NCI-H1048 (cell line): Measurements from ENCODE around the gene XPO6.

ENCODE experiments used
- DNase-seq: peaks from one replicate; lab custom pipeline; 2025; lab: John Stamatoyannopoulos, UW

Gene XPO6

DNA sequence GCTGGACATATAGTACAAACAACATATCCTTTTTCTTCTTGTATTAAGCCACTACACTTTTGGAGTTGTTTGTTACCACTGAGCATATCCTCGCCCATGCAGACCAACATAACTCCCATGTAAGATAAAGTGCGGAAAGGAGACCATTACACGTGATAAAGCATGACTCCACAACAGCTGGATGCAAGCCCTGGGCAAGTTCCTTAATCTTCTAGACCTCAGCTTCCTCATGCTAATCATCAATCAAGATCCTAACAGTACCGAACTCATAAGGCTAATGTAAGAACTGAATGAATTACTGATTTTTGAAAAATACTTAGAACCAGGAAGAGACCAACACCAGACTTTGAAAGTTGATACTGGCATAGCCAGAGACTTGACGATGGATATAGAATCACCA, 101.3 kb downstream of the XPO6 start:
- DNase-seq, result no peak

DNA sequence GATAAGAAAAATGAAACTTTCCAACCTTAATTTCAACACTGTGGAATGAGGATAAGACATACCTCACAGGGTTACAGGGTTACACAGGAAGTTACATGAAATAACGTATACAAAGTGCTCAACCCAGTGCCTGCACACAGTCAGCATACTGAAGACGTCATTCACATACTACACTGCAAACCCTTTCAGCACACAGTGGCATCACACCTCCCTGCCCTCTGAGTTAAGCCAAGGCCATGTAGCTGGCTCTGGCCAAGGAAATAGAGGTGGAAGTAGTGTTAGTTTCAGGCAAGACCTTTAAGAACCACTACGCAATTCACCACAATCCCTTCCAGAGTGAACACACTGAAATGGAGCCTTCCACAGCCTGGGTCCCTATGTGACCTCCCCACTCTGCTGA, 101.7 kb downstream of the XPO6 start:
- no peak for DNase-seq

DNA sequence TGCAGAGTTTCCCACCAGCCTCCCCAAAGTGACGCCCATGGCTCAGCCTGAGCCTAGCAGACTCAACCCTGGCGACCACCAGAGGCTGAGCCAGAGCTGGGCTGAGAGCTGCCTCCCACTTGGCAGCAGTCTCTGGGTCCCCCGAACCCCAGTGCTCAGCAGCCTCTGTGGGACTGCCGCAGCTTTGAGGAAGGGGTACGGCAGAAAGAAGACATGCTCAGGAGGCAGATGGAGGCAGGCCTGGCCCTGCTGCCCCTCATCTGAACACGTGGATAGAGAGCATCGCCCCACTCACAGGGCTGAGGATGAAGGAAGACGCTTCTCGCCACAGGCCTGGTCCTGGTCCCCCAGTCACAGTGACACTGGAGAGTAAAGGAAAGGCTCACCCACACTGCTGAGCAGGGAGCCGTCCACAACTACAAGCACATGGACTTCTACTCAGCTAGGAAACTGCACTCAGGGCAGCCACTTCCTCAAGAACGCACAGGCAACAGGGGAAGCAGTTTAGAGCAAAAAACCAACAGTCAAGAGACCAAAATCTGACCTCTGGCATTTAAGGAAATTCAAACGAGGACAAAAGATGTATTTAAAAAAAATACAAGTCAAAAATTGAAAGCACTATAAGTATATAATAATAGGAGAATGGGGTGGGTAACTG, 103.0 kb downstream of the XPO6 start:
- no peak for DNase-seq

DNA sequence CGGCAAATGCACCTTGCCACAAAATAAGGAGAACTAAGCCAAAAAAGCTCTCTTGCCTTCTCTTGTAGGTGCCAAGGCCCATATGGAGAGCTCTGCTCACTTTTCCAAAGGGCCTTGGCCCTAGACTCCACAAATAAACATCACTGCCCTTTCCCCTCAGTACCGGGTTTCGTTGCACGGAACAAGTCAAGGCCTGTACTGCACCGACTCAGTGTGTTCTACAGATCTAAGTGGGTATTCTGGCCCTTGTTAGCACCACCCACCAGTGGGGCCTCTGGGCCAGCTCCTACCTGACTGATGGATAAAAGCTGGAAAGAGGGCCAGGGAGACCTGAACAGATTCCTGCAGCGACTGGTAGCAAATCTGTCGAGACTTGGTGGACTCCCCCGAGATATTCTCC, 104.5 kb downstream of the XPO6 start:
- no peak for DNase-seq

DNA sequence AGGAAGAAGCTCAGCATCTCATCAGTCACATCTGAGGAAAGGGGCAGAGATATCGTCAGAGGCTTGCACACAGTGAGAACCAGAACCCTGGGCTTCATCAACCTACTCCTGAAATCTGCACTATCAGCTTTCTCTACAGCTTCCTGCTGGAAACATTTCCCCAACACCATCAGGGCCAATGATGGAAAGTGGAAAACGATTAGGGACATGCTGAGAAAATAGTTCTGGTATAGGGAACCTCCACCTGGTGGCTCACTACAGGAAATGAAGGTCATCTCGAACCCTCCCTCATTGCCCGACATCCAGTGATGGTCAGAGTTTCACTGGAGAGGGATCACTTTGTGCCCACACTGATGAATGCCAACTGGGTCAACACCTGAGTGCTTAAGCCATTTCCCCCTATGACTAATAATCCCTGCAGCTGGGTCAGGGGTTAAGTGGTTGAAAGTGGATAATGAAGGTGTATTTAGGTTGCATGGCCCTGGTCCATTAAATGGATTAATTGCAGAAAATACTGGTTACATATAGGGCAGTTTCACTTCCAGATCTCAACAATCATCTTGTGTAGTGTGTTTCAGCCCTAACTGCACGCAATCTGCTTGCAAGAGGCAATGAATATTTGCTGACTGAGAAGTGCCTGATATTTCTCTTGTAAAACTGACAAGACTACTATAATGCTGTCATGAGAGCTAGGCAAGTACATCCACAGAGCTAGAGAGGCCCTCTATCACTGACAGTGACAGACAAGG, 105.1 kb downstream of the XPO6 start:
- DNase-seq, result no peak

DNA sequence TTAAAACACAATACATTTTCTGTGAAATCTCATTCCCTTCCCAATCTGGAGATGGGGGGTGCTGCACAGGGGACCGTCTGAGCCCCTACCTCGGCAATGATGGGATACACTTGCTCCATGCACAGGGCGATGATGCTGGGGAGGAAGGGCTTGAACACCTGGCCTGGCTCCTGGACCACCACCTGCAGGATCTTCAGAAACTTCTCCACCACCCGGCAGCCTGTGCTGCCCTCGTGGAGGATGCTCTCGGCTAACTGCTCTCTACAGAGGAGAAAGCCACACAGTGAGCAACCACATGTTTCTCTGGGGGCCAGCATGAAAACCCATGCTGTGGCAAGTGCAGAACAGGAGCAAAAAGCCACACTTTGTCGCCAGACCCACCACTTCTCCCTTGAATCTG, 105.8 kb downstream of the XPO6 start:
- no peak for DNase-seq

DNA sequence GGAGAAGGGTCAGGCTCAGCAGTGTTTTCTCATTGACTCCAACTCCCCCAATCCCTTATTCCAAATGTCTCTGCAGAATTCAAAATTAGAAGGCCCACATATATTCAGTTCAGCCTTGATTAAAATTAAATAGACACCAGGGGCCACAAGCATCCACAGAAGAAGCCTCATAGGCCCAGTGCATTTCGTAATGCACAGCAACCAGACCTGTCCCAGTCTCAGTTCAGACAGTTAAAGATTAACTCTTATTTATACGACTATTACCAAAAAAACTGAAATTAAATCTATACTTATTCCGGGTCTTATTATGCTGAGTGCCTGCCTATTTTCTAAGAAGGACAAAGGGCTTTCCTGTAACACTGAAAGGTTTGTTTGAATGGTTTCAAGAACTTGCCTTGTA, 106.5 kb downstream of the XPO6 start:
- DNase-seq, result no peak

DNA sequence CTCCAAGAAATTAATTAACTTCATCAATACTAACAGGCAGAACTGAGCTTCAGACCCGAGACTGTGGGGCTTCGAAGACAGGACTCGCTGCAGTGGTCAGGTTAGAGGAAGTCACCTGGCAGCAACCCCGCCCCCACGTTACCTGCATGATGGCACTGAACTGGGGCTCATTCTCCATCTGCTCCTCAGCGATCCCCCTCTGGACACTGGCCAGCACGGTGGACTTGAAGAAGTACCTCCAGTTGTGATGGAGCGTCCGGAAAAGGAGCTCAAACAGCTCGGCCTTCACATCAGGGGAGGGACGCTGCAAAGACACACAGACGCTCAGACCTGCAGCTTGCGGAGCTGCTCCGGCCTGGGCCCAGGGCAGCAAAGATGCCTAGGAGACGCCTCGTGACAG, 107.4 kb downstream of the XPO6 start:
- no peak for DNase-seq

DNA sequence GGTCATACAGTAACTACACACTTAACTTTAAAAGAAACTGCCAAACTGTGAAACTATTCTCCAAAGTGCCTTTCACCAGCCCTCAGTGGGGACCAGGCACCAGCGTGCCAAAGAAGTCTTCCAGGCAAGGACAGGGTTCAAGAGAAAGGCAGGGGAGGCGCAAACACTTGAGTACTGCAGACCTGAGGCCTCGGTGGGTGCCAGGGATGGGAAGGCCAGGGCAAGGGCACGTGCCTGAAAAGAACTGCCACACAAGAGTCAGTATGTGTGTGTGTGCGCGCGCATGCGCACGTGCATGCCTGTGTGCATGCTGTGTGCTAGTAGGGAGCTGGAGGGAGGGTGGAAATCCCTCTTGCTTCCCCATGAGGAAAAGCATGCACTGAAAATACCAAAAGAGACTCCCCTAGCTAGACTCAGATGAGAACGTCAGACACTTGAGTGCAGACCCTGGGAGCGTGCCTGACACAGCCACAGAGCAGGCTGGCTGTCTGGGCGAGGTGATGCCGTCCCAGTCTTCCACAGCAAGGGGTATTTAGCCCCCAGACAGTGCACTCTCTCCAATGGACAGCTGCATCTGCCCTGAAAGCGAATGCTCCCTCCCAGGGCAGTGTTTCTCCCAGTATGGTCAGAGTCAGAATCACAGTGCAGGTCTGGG, 108.1 kb downstream of the XPO6 start:
- no peak for DNase-seq

DNA sequence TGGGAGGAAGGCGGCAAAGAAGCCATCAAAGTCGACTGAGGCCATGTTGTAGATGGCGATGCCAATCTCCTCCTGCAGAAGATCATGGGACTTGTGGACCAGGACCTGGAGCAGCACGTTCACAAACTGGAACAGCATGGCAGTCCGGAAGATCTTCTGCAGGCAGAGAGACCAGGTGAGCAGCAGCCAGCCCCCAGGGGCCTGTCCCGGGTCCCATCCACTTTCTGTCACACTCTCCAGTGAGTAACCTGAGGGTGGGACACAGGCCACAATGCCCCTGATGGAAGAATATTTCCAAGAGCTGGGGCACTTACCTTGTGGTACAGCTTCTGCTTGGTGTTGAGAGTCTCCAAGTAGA, 110.3 kb downstream of the XPO6 start:
- DNase-seq, result no peak

DNA sequence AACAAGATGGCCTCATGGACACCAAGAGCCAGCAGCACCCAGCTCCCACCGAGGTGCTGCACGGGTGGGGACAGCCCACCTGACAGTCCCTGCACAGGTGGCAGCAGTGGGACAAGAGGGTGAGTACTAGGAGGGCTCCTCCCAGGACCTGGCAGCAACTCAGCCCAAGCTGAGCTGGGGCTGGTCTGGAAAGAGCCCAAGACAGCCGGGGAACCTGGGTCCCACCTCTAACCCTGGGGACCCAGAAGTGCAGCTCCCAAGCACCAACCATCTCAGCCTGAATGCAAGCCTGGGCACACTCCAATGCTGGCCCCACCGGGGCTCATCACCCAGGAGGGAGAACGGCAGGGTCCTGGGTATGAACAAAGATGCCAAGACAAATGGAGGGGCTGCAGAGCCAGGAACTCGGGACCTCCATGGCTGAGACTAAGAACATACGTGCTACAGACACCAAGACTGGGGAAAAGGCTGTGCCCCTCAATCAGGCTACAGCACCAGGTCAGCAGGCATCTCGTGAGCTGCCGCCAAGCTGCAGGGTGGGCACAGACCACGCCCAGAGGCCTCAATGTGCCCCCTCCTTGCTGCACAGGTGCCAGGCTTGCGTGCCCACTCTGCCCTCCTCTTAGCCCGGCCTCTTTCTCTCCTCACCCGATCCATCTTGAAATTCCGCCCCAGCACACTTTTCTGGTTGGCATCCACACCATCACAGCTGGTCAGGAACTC, 110.8 kb downstream of the XPO6 start:
- no peak for DNase-seq

DNA sequence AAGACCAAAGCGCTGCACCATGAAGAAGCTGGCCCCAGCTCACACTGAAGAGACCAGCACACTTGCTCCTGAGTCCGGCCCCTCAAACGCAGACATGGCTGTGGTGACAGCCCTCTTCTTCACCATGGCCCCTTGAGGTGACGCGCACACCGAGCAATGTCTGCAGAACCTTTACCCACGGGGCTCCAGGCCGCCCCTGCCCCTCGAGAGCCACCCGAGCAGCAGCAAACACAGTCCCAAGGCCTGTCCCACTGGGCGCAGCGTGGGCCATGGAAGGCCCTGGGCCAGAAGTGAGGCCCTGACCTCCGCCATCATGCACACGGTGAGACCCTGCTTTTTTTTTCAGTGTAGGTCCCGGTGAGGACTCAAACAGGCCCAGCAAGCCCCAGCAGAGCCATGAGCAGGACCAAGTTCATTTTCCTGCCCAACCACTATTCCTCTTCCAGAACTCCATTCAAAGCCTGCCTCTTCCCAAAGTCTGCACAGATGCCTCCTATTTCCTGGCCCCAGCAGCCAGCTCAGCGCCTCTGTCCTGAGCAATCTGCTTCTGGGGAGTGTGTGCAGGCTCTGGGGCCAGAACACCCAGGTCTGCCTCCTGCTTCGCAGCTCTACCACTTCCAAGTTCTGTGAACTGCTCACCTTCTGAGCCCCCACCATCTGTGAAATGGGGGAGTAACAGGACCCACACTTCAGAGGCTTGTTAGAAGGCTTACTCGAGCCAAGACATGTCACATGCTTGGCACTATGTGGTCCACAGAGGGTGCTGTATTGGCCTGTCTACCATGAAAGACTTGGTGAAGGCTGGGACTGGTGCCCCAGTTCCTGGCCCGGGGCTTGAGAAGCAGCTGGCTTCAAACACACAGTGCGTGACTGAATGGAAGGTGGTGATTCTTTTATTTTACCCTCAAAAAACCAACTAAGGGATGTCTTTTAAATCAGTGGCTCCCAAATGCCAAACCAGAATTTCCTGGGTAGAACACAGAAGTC, 112.5 kb downstream of the XPO6 start:
- no peak for DNase-seq

DNA sequence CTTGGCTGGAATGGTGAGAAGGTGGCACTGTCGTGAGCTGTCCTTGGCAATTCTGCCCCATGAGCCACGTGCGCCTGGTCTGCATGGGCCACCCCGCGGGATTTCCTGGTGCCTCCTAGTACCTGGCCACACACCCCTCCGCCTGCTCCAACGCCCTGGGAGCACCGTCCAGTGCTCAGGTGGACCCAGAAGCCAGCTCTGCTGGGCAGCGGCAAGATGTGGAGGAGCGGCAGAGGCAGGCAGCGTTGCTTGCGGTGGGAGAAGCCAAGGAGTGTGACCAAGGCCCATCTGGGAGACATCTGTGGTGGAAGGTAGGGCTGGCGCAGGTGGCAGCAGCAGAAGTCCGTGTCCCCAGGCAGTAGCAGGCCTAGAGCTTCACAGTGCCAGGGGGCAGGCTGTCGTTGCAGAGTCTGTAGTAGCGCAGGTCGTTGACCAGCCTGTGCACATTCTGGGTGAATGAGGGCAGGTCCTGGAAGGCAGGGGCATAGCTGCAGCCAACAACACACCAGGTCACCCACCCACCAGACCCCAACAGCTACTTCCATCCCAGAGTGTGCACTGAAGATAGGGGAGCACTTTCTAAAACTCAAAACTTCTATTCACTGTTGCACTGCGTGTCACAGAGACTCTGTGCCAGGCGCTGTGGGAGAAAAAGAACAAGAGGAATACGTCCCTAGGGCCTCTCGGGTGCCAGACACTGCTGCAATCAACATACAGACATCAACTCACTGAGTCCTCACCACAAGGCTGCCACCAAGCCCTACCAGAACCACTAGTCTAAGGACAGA, 113.4 kb downstream of the XPO6 start:
- no peak for DNase-seq

DNA sequence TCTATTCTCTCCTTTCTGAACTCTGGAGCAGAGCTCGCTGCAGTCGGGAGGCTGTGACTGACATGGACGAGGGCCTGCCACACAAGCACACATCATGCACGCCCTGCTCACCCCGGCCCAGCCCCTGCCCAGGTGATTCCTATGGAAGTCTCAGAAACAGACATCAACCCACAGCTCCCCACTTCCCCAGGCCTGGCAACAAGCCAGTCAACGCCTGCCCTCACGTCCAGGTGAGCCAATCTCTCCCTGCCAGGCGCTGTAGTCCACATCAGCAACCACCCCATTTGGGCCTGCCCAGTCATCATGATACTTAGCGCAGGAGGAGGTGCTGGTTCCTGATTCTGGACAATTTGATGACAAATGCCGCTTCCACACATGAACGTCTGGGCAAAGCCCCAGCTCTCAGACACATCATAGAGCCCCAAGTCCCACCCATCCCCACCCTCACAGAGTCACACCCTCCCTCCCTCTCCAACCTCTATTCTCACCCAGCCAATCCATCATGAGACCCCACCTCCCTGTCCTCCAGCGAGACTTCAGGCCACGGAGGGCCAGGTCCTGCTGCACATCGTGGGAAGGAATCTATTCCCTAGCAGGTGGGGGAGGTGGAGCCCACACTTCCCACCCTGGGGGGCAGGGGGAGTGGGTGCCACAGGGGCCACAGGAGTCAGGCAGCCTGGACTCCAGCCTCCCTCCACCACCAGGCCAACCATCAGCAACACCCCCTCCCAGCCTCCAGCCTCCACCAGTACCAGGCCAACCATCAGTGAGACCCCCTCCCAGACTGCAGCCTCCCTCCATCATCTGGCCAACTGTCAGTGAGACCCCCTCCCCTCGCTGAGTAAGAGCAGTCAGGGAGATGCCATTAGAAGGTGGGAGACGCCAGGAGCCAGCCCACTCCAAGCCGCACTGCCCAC, 114.5 kb downstream of the XPO6 start:
- DNase-seq, result no peak

DNA sequence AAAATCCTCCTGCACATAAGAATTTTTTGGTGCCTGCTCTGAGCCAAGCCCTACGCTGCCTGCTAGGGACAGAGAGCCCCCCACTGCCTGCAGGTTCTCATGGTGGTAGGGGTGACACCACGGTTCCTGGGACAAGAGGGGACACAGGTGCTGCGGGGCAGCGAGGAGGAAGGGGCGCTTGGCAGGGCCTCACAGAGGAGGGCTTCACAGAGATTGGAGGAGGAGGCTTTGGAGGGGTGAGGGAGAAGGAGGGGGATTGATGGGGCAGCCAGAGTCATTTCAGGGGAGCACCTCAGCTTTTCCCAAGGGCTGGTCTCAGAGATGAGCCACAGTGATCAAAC, 118.4 kb downstream of the XPO6 start:
- DNase-seq, result no peak

DNA sequence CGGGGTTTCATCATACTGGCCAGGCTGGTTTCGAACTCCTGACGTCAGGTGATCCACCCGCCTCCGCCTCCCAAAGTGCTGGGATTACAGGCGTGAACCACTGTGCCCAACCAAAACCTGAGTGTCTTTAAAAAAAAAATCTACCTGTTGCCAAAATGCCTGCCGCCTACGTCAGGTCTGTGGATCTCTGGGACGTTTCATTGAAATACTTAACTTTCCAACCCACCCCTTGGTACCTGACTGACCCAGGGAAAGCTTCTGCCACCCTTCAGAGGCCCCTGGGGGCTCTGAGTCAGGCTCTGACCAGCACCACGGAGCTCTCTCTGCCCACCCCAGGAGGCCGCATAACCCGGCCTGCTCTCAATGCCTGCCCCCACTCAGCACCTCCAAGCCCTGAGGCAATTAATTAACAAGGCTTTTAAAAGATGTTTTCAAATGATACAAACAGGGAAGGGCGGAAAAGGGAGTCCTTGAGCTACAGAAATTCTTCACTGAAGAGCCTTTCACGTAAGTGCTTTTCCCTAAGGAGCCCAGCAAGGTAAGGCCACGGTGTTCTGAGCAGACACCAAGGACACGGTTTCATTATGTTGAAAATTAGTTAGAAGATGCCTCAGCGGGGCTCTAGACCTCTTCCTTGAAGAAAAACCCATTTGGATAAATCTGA, 118.9 kb downstream of the XPO6 start:
- DNase-seq, result no peak

DNA sequence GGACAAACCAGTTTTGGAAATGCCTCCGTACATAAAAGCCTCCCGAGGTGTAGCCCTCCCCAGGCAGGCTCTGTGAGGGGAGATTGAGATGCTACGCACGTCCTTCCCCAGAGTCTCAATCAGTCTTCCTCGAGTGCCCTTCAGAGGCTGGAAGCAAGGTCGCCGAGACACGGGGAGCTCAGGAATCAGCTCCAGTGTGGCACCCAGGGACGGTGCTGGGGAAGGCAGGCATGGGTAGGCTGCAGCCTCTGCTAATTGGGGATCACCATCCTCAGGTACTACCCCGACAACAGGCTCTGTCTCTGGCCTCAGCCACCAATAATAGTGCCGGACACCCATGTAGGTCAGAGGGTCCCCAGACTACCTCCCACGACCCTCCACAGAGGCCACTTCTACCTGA, 120.1 kb downstream of the XPO6 start:
- no peak for DNase-seq

DNA sequence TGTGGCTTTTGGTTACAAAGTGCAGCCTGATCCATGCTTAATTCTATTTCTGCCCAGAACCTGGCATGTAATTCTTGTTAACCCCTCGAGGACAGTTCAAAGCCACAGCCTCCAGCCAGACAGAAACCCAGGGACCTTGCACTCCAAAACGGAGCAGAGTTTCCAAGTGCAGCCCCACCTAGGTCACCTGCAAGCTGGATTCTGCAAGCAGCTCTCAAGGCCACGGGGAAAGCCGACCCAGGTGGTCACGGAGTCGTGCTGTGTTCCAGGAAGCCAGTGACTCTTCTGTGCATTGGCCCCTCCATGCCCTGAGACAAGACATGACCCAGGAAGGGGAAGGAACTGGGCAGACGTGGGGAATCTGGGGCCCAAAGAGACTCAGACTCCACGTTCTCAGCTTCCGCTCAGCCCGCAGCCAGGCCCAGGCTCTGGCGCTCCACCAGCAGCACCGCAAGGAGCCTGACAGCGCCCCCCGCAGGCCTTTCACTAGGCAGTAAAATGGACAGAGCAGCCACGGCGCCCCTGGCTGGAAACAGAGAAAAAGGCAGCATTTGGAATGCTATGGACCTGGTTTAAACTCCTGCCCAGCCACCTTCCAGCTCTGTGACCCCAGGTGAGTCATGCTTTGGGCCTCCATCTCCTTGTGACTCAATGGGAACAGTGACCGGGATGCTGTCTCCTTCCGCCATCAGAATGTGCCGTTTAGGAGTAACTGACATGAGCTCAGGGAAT, 121.0 kb downstream of the XPO6 start:
- DNase-seq, result no peak

DNA sequence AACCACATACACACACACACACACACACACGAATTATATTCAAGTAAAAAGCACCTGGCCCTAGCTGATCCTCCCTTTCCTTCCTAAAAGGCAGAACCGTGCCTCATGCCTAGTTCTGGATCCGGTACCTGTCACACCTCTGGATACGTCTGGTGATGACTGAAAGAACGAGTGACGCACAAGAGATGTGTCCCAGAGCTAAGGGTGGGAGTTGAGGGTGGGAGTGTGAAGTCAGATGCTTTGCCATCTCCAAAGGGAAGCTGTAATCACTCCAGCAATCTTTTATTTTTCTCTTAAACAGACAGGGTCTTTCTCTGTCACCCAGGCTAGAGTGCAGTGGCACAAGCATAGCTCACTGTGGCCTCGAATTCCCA, 121.8 kb downstream of the XPO6 start:
- no peak for DNase-seq
